Measurements from ENCODE around the gene MAP3K14.

MAP3K14 gene

GRCh38 chr17:45294506-45294905 lies 22.3 kb downstream of the MAP3K14 start:
- Histone ChIP-seq H3K4me1 (ENCODE audit: control insufficient read depth, low read length) (peaks cover 51% of the 10 kb centered on the region), H3K79me2 (ENCODE audit: control insufficient read depth, low read length) (peaks cover 56% of the 10 kb centered on the region), H3K4me3 (ENCODE audit: low read length) (no peak overlapping the region), H4K20me1 (ENCODE audit: control insufficient read depth, insufficient read depth, low read depth, low read length) (no peaks in the 10 kb centered on the region), H3F3A (ENCODE audit: control insufficient read depth, insufficient read depth) (no peaks in the 10 kb centered on the region), H3K27ac (ENCODE audit: low read depth, low read length) (no peak overlapping the region), H3K9me3 (ENCODE audit: control insufficient read depth, insufficient read depth, low read length) (no peaks in the 10 kb centered on the region), H3K4me2 (ENCODE audit: low read length) (no peak overlapping the region), H3K27me3 (ENCODE audit: control insufficient read depth, low read length) (no peaks in the 10 kb centered on the region), H3K9me2 (replicated peaks; ENCODE audit: control insufficient read depth, low read length) (no peaks in the 10 kb centered on the region), H3K36me3 (ENCODE audit: control insufficient read depth, low read length) (peaks cover 20% of the 10 kb centered on the region; the same call in 1 of the 2 replicates)
- TF ChIP-seq EZH2phosphoT487 (IDR thresholded peaks at IDR 0.05; ENCODE audit: borderline replicate concordance, low read length), result no peak
- TF ChIP-seq CTCF (IDR thresholded peaks at IDR 0.05; ENCODE audit: low read depth, low read length, poor library complexity, severe bottlenecking), result no peak

GRCh38 chr17:45293413-45294211 lies 23.2 kb downstream of the MAP3K14 start:
- Histone ChIP-seq H3K36me3 (ENCODE audit: control insufficient read depth, low read length) (peaks cover 25% of the 10 kb centered on the region), H3K4me1 (ENCODE audit: control insufficient read depth, low read length) (peaks cover 42% of the 10 kb centered on the region), H4K20me1 (ENCODE audit: control insufficient read depth, insufficient read depth, low read depth, low read length) (no peaks in the 10 kb centered on the region), H3K27me3 (ENCODE audit: control insufficient read depth, low read length) (no peaks in the 10 kb centered on the region), H3K4me3 (ENCODE audit: low read length) (no peak overlapping the region), H3K79me2 (ENCODE audit: control insufficient read depth, low read length) (peaks cover 47% of the 10 kb centered on the region), H3K9me3 (ENCODE audit: control insufficient read depth, insufficient read depth, low read length) (no peaks in the 10 kb centered on the region), H3K27ac (ENCODE audit: low read depth, low read length) (no peak overlapping the region), H3K9me2 (replicated peaks; ENCODE audit: control insufficient read depth, low read length) (no peaks in the 10 kb centered on the region), H3F3A (ENCODE audit: control insufficient read depth, insufficient read depth) (no peaks in the 10 kb centered on the region), H3K4me2 (ENCODE audit: low read length) (no peak overlapping the region)
- TF ChIP-seq CTCF (IDR thresholded peaks at IDR 0.05; ENCODE audit: low read depth, low read length, poor library complexity, severe bottlenecking) (no peak), EZH2phosphoT487 (IDR thresholded peaks at IDR 0.05; ENCODE audit: borderline replicate concordance, low read length) (no peak)

GRCh38 chr17:45292696-45293412 lies 24.0 kb downstream of the MAP3K14 start:
- no peak overlapping the region for H3K4me2 ChIP-seq (ENCODE audit: low read length)
- peaks cover 41% of the 10 kb centered on the region for H3K4me1 ChIP-seq (ENCODE audit: control insufficient read depth, low read length)
- no peak overlapping the region for H3K4me3 ChIP-seq (ENCODE audit: low read length)
- TF ChIP-seq CTCF (IDR thresholded peaks at IDR 0.05; ENCODE audit: low read depth, low read length, poor library complexity, severe bottlenecking), result no peak
- no peak for TF ChIP-seq EZH2phosphoT487 (IDR thresholded peaks at IDR 0.05; ENCODE audit: borderline replicate concordance, low read length)
- peaks cover 25% of the 10 kb centered on the region for H3K36me3 ChIP-seq (ENCODE audit: control insufficient read depth, low read length)
- no peaks in the 10 kb centered on the region for H3K9me2 ChIP-seq (replicated peaks; ENCODE audit: control insufficient read depth, low read length)
- H3K27me3 ChIP-seq (ENCODE audit: control insufficient read depth, low read length), result no peaks in the 10 kb centered on the region
- H3K27ac ChIP-seq (ENCODE audit: low read depth, low read length), result no peak overlapping the region
- no peaks in the 10 kb centered on the region for H4K20me1 ChIP-seq (ENCODE audit: control insufficient read depth, insufficient read depth, low read depth, low read length)
- H3K9me3 ChIP-seq (ENCODE audit: control insufficient read depth, insufficient read depth, low read length), result no peaks in the 10 kb centered on the region
- peaks cover 41% of the 10 kb centered on the region for H3K79me2 ChIP-seq (ENCODE audit: control insufficient read depth, low read length)
- H3F3A ChIP-seq (ENCODE audit: control insufficient read depth, insufficient read depth), result no peaks in the 10 kb centered on the region

Measured in DOHH2 (cell line).